Stimulated activated CD4-positive, alpha-beta T cell treated with anti-CD3 and anti-CD28 coated beads, Interleukin-12 subunit alpha, Interleukin-12 subunit beta, amount 100 ng/mL, for 4 hours (primary cell): ENCODE measurements around the gene MDFIC.
"Not testable (repeated sequence)": the region's sequence is repeated elsewhere in the genome, so short reads cannot be mapped to it uniquely, and the experiment has no call there.

Experiments
- DNase-seq: peaks from one replicate; pipeline ENCODE4 v3.0.0-alpha.2; 2020

MDFIC gene, protein sequence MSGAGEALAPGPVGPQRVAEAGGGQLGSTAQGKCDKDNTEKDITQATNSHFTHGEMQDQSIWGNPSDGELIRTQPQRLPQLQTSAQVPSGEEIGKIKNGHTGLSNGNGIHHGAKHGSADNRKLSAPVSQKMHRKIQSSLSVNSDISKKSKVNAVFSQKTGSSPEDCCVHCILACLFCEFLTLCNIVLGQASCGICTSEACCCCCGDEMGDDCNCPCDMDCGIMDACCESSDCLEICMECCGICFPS

DNA sequence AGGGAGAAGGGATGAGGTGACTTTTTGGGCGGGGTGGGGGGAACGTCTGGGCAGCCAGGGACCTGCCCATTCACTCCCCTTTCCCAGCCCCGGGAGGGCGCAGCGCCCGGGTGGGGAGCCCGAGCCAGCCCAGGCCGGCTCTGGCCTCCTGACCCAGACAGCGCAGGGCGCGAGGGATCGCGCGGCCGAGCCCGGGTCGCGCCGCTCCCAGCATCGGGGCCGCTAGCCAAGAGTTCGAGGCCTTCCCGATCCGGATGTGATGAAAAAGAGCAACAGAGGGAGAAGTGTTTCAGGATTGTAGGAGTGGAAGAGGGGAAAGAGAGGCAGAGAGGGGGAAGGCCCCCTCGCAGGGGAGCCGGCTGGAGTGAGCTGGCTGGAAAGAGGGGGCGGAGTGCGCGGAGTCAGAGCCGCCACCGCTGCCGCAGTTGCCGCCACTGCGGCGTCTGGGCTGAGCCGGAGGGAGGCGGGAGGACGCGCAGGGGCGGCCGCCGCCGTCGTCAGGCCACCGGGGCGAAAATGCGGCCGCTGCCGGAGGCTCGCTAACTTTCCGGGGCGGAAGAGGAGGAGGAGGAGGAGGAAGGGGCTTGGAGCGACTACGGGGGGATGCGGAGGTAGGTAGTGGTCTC is at the start of gene MDFIC:
Gene MDFIC (plus strand): TSS at position 69 of the 626 bp plus-strand sequence. CDS start 940 bp downstream, outside the sequence.
- peak; percentile 67 for DNase-seq

DNA sequence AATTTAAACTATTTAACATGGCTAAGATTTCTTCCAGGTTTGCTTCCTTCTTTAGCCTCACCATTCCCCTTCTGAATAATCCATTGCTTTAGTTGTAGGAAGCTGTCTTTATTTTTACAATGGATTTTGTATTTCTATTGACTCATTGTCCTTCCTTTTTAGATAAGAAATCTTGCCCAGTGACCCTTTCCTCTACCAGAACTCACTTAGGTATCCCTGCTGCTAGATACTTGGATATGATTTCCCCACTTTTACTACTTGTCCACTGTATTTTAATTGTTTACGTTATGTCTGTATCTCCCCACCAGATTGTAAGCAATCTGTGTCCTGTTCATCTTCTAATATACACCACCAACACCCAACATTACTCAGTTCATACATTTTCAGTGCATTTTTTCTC is 47.7 kb upstream of the MDFIC start:
- DNase-seq: no peak

DNA sequence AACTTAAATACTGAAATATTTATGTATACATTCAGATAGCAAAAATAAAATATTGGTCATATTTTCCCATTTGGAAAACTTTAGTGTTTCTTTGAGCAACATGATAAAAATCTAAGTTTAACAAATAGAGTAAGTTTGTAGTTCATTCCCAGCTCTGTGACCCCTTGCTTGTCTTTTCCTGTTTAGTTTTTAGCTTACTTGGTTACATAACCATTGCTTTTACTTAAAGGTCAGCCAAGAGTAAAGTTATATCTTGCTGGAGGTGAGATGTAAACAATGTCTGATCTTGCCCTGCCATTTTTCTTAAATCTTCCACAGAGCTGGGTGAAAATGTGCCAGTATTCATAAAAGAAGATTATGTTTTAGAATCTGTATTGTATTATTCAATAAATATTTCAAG is 46.7 kb upstream of the MDFIC start:
- DNase-seq: no peak

DNA sequence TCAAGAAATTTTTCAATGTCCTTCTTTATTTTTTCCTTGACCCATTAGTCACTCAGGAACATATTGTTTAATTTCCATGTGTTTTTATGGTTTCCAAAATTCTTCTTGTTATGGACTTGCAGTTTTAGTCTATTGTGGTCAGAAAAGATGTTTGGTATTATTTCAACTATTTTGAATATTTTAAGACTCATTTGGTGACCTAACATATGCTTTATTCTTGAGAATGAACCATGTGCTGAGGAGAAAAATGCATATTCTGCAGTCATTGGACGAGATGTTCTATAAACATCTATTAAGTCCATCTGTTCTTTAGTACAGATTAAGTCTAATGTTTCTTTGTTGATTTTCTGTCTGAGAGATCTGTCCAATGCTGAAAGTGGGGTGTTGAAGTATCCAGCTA is 42.3 kb upstream of the MDFIC start:
- no peak for DNase-seq

DNA sequence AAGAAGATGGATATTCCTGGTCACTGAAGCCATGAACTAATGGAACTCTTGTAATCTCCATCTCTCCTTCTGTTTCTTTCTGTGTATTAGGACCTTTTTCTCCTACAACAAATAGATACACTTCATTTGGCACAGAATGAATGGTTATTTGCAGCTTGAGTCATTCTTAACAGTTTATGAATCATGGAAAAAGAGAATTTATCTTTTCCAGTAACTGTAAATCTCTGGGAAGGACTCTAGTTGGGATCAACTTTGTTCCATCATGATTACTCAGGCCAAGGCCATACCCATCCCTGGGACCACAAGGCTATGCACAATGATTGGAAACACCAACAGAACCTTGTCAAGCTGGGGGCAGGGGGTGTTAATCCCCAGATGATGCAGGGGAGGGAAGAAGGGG is 36.1 kb upstream of the MDFIC start:
- DNase-seq: no peak

DNA sequence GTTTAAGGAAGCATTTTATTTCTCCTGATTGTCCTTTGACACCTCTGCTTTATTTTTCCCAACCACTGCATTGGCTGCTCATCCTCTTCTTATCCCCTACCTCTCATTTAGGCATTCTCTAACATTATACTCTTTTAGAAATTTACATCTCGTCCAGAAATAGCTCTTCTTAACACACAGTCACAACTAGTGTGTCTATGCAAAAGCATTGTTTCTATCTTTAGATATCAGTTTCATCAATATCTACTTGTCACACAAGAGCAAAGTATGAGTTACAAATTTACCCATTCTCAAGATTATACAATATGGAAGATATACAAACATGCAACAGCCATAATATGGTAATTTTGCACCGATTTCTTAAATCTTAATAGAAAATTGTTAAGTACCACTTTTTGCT is 35.7 kb upstream of the MDFIC start:
- DNase-seq: no peak

DNA sequence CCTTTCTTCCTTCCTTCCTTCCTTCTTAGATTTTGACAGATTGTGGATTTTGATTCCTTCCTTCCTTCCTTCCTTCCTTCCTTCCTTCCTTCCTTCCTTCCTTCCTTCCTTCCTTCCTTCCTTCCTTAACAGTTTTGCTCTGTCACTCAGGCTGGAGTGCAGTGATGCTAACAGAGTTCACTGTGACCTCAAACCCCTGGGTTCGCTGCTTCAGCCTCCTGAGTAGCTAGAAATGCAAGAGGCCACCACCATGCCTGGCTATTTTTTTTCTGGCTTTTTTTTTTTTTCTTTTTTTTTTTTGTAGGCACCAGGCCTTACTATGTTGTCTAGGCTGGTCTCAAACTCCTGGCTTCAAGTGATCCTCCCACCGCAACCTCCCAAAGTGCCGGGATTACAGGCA is 32.8 kb upstream of the MDFIC start:
- DNase-seq: not testable (repeated sequence)

DNA sequence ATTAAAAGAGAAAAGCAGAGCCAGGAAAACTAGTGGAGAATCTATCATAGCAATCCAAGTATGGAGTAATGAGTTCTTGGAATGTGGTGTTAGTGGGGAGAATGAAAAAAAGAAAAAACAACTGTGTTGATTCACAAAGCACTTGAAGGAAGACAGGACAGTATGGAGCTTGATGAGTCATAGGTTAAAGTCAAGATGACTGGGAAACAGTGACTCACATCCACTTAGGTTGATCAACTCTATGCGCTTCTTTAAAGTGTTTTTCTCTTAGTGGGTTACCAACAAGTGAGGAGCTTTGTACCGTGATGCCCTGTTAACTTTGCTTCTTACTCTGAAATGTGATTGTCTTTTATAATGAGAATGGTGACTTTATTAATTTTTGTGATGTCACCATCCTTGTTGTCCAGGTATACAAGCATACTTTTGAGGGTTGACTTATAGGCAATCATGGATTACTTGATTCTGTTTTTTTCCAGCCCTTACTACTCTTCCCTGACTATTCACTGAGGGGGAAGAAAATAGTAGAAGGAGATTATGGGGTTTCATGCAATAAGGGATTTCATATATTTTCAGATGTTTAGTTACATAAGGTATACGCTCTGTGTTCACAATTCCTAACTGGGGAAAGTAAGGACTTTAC is 32.1 kb upstream of the MDFIC start:
- no peak for DNase-seq

DNA sequence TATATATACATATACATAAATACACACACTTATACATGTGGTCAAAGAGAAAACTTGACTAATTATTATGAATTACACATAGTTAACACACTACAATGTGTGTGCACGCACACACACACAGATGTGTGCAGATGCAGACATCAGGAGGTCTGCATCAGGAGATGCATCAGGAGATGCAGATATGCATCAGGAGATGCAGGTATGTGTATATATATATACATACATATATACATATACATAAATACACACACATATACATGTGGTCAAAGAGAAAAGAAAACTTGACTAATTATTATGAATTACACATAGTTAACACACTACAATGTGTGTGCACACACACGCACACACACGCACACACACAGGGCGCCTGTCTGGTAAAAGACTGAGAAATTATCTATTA is 31.3 kb upstream of the MDFIC start:
- no peak for DNase-seq

DNA sequence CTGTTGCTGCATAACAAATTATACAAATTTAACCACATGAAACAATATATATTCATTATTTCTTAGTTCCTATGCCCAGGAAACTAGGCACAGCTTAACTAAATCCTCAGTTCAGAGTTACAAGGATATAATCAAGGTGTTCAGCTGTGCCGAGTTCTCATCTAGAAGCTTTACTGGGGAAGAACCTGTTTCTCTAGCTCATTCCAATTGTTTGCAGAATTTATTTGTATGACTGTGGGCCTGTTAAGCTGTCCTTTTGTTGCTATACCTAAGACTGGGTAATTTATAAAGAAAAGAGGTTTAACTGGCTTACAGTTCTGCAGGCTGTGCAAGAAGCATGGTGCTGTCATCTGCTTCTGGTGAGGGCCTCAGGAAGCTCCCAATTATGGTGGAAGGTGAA is 21.8 kb upstream of the MDFIC start:
- no peak for DNase-seq

DNA sequence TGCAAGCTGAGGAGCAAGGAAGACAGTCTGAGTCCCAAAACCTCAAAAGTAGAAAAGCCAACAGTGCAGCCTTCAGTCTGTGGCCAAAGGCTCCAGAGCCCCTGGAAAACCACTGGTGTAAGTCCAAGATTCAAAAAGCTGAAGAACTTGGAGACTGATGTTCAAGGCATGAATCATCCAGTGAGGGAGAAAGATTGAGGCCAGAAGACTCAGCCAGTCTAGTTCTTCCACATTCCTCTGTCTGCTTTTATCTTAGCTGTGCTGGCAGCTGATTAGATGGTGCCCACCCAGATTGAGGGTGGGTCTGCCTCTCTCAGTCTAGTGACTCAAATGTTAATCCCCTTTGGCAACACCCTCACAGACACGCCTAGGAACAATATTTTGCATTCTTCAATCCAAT is 20.1 kb upstream of the MDFIC start:
- DNase-seq: no peak

DNA sequence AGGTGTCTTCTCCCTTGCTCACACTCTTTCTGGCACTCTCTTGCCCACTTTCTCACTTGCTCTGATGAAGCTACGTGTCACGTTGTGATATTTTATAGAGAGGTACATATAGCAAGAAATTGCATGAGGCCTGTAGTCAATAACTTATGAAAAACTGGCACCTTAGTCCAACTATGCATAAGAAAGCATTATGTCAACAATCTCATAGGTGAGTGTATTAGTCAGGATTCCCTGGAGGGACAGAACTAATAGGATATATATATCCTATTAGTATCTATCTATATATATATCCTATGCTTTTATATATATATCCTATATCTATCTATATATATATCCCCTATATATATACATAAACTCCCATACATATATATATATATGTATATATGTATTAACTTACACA is 18.8 kb upstream of the MDFIC start:
- no peak for DNase-seq

DNA sequence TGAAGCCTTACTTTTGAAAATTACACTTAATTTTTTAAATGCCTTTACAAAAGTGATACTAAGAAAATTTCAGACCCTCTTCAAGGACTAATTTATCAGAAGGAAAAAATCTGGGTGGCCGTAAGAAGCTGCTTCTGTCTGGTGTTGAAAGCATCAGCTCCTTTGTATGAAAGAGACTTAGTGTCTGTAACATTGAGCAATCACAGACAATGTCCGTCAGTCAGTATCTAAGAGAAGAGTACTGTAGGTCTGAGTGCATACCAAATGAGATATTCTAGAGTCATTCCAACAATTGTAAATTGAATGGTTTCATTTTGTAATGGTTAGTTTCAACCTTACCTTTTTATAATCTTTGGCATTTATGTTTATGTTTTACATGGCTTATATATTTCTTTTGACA is 11.1 kb upstream of the MDFIC start:
- no peak for DNase-seq

DNA sequence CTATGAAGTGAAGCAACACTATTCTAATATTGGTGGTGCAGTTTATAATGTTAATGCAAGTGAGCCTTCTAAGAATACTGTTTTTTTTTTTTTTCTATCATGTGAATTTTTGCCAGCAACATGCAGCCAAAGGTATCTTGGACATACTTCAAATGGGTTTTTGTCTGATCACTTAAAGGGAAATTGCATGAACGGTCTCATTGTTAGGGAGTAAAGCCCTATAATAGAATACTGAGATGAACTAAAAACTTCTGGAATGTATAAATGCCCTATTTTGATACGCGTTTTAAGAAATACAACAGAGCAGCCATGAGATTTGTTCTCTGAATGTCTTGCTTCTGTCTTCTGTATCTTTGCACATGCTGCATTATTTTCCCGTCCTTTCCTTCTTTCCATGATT is 10.5 kb upstream of the MDFIC start:
- no peak for DNase-seq

DNA sequence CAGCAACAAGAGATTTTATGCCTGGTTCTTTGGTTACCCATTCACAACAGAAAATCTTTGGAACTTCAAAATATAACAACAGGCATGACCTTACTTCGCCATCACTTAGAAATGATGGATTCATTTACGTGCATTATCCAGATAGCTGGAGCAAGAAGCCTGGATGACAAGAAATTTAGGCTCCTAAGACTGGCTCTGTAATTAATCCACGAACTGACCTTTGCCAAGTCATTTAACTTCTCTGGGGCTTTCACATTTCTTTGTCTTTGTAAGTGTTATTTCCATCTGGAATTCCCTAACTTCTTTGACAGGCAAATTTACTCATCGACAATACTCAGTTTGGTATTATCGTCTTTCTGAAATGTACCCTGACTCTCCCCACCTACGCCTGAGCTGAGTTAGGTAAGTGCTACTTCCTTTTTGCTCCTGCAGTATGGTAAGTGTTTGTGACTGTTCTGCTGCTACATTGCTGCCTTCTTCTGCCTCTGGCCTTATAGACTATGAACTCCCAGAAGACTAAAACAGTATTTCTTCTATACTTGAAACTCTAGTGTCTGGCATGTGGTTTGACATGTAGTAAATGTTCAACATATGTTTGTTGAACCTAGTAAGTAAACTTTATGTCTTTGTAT is 5.5 kb upstream of the MDFIC start:
- DNase-seq: peak; percentile 27

DNA sequence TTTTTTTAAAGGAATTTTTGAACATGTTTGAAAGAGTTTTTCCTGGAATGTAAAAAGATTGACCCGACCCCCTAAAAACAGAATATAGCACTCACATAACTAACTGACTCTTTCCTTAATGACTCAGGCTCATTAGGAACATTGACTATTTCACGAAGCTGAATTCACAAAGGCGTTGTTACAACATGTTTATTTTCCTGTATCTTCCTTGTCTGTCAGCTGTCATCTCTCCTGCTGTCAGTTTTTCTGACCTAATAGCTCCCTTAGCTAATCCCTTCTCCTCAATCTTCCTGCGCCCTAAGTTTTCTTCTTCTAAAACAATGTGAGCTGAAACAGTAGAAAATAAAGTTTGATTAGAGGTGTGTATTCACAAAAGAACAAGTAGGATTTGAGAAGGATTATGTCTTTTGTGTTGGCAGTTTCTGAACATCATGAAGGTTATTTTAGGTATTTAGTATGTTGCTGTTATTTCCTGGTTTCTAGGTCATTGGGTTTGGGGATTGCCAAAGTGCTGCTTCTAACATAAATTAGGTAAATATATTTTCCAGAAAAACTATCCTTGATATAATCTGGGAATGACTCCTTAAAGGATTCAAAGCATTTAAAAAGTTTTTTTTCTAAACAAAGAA is 4.6 kb upstream of the MDFIC start:
- DNase-seq: no peak

DNA sequence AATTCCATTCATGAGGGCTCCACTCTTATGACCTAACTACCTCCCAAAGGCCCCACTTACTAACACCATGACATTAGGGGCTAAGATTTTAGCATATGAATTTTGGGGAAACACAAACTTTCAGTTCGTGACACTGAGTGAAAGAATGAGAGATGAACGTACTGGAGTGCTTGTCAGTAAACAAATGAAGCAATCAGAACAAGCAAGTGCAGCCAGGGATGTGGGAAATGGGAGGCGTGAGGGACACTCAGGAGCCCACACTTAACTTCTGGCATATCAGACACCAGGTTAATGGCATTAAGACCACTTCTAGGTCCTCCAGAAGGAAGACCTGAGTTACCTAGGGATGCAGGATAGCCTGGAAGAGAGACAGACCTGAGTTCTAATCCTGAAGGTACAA is 2.3 kb upstream of the MDFIC start:
- DNase-seq: no peak

DNA sequence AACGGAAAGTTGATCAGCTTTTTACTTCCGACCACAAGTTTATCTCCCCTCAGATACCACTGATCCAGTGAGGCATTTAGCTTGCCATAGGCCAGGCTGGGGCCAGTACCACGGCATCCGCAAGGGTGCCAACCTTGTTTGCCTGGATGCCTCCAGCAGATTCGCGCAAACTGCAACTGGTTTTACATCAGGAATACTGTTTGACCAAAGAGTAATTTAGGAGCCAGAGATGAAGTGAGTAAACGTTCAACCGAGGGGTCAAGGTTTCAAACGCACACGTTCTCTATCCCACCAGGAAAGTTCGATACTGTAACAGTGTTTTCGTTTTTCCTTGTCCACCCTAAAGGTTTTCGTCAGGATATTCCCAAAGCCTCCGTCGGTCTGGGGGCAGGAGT is 266 bp upstream of the MDFIC start:
- DNase-seq: no peak

DNA sequence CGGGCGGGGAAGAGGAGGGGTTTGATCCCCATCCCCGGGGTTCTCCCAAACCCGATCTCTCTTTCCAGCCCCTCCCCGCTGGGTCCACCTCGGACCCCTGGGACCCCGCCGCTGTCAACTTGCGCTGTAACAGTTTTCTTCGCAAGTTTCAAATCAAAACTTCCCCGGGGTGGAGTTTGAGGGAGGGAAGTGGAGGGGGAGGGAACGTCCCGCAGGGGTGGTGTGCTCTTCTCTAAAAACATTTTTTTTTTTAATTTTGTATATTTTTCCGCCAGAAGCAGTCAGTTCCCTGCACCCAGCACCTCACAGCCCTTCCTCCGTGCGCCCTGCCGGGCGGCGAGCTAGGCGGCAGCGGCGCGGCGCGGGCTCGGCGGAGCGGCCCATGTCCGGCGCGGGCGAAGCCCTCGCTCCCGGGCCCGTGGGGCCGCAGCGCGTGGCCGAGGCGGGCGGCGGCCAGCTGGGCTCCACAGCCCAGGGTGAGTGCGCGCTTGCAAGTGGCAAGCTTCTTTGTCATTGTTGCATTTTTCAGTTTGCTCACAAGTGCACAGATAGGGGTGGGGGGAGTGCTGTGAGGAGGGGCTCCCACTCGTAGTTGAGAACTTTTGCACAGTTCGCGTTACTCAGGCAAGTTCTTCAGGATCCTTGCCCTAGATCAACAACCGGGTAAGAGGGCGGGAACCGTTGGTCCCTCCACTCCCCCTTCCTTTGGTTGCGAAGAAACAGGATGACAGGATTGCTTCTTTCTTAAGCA is 933 bp downstream of the MDFIC start:
- peak; percentile 45 for DNase-seq

DNA sequence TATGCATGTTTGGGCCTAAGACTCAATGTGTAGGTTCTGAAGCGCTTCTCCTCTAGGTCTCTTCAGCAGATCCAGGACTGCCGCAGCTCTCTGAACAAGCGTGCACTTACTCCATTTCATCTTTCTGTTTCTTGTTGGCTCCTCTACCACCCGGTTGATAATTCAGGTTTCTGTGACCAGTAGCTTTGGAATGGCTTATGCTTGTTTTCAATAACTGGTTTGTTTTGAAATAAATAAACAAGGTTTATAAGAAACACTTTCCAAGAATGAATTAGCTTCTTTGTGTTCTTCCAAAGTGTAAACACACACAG is 1.5 kb downstream of the MDFIC start:
- no peak for DNase-seq

DNA sequence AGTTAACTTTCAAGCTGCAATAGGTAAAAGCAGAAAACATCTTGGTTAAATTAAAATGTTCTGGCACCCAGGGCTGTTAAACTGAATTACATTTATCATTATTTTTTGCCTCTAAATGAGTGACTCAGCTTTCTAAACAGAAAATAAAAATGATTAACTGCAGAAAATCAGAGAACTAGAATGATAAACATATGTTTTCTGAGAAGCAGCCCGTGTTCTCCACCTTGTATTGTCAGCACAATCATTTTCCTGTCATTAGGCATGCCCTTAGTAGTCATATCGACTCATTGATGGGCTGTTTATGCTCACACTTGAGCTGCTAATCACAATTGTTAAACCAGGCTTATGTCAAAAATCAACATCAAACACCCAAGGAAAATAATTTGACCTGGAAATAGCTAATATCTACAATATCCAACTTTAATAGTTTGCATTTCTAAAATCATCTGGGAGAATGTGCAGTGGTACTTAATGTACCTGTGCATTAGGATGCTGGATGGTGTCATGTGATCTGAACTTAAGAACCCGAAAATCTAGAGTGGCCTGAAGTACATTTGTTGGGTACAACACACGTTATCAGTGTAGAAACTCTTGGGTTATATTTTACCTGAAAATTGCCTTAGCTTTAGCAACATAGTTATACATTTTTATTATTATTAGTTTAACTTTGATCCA is 2.3 kb downstream of the MDFIC start:
- DNase-seq: no peak

DNA sequence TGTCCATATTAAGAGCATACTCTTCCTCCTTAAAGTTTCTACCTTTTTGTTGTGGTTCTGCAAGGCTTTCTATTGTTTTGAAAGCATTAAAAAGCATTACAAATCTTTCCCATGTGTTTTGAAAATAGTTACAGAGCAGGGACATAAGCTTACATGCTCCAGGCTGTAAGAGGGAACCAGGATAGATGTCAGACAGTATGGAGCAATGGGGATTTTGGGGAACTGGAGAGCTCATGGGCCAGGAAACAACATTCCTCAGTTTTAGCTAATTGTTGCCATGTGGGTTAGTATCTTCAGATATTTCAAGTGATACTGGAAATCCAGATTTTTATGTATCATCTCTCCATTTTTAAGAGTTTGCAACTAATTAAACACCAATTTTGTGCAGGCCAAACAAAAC is 3.5 kb downstream of the MDFIC start:
- DNase-seq: no peak

DNA sequence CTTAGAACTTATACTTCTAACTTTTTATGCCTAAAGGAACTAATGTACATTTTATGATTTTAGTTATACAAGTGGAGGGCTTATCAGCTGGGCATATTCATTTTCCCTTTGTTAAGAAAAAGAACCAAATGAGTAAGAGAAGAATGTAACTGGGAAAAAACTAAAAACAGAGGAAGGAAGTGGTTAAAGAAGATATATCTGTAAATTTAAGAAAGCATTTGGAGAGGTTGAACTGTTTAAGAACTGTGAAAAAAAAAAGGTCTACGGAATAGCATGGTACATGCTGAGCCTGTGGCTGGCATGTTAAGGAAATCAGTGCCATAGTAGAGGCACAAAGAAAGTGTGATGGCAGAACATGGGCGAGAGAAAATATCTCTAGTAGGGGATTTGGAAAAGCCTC is 6.2 kb downstream of the MDFIC start:
- no peak for DNase-seq
